Endodermal cell (in vitro differentiated cells): ENCODE results near the gene INSYN1. TPM values are rescaled to one million over a fixed set of nuclear protein-coding genes. Genes with fewer than 3 reads are reported as not detected.

Experiments
- DNase-seq: peaks from one replicate; pipeline ENCODE4 v3.0.0-alpha.2; 2017
- H3K27ac ChIP-seq: 2 replicates; pipeline ENCODE4 v1.5.1; 2013; ENCODE audit warnings: mild to moderate bottlenecking, low read depth, low read length, moderate library complexity
- H3K27me3 ChIP-seq: 2 replicates; pipeline ENCODE4 v1.6.1; 2013; ENCODE audit warnings: mild to moderate bottlenecking, low read length, moderate library complexity; ENCODE audit not compliant: insufficient read depth, control insufficient read depth, poor library complexity, severe bottlenecking
- H3K36me3 ChIP-seq: 2 replicates; pipeline ENCODE4 v1.7.0; 2013; ENCODE audit warnings: mild to moderate bottlenecking, low read length, moderate library complexity; ENCODE audit not compliant: control insufficient read depth, insufficient read depth
- H3K4me1 ChIP-seq: one replicate; pipeline ENCODE4 v1.7.0; 2013; ENCODE audit warnings: low read length; ENCODE audit not compliant: control insufficient read depth, insufficient read depth
- H3K4me3 ChIP-seq: 2 replicates; pipeline ENCODE4 v1.5.1; 2013; ENCODE audit warnings: mild to moderate bottlenecking, low read length, moderate library complexity
- H3K9ac ChIP-seq: 2 replicates; pipeline ENCODE4 v1.6.1; 2013; ENCODE audit warnings: mild to moderate bottlenecking, low read length, moderate library complexity; ENCODE audit not compliant: poor library complexity, severe bottlenecking; ENCODE audit errors: extremely low read depth
- H3K9me3 ChIP-seq: 2 replicates; pipeline ENCODE4 v1.6.1; 2013; ENCODE audit warnings: mild to moderate bottlenecking, low read length, moderate library complexity; ENCODE audit not compliant: control insufficient read depth
- H3K27ac Mint-ChIP-seq: 2 replicates; pipeline ENCODE4 v1.8.0; 2020; ENCODE audit warnings: mixed read lengths
- H3K27me3 Mint-ChIP-seq: 2 replicates; pipeline ENCODE4 v1.8.0; 2021; ENCODE audit warnings: mild to moderate bottlenecking, mixed read lengths; ENCODE audit not compliant: insufficient read depth
- H3K36me3 Mint-ChIP-seq: 2 replicates; pipeline ENCODE4 v1.8.0; 2020; ENCODE audit warnings: low read depth, mixed read lengths
- H3K4me1 Mint-ChIP-seq: 2 replicates; pipeline ENCODE4 v1.8.0; 2020; ENCODE audit warnings: mixed read lengths
- H3K4me3 Mint-ChIP-seq: 2 replicates; pipeline ENCODE4 v1.8.0; 2020; ENCODE audit warnings: mild to moderate bottlenecking, moderate library complexity, mixed read lengths
- H3K9me3 Mint-ChIP-seq: 2 replicates; pipeline ENCODE4 v1.8.0; 2020; ENCODE audit warnings: mild to moderate bottlenecking, mixed read lengths
- WGBS, 2 experiments: methylation state at CpG; one replicate each; pipeline versions ENCODE4 v1.1.5 to v1.1.7; 2013; ENCODE audit warnings: missing lambda C conversion rate in 2 of 2, mixed read lengths in 1 of 2; ENCODE audit not compliant: insufficient coverage in 1 of 2, insufficient read length in 1 of 2; 5-methylcytosine and 5-hydroxymethylcytosine counted together
- total RNA-seq, 2 donors: library from RNA; stranded (reverse); fragmentation: NEBNext Ultra II Directional in 1 of 2; extraction: Animal tissue kit (Norgen Biotek cat#: 25700) in 1 of 2; gene quantifications; 2 replicates in 1 of 2; 3 replicates in 1 of 2; pipeline ENCODE4 v1.2.1, GENCODE V29; 2021
- TF ChIP-seq, protein P1 (sequence below): fragments of 200-600 bp; sonication (generic); conservative IDR thresholded peaks from 2 replicates; pipeline ENCODE4 v1.5.0; 2021; ENCODE audit warnings: antibody characterized with exemption, mild to moderate bottlenecking

Gene INSYN1
- total RNA-seq, 2 donors from 2014 or later, result 0.33 to 0.55 TPM

DNA sequence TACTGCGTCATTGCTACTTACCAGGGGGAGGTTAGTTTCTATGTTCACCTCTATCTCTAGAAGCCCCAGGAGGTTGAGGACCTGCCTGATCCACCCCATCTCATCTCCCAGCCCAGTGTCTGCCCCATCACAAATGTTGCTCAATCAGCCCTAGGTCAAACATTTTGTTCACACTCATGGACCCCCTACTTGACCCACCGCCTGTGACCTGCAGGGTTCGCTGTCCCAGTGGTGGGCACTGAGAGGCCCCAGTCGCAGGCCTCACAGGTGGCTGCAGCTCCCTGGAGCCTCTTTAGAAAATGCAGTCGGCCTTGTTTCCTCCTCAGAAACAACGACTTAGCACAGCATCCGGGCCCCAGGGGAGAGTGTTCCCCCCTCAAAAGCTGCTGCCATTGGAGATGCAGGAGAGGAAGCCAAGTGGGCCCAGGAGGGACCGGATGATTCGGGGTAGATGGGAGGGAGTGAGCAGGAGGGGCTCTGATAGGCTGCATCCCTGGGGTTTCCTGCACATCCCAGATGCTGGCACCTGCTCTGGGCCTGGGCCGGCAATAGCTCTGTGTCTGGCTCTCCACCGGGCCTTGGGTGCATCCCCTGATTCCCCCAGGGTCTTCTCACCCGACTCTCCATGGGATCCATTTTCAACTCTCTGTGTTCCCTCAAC is 18.4 kb upstream of the INSYN1 start:
- TF ChIP-seq, protein P1, sequence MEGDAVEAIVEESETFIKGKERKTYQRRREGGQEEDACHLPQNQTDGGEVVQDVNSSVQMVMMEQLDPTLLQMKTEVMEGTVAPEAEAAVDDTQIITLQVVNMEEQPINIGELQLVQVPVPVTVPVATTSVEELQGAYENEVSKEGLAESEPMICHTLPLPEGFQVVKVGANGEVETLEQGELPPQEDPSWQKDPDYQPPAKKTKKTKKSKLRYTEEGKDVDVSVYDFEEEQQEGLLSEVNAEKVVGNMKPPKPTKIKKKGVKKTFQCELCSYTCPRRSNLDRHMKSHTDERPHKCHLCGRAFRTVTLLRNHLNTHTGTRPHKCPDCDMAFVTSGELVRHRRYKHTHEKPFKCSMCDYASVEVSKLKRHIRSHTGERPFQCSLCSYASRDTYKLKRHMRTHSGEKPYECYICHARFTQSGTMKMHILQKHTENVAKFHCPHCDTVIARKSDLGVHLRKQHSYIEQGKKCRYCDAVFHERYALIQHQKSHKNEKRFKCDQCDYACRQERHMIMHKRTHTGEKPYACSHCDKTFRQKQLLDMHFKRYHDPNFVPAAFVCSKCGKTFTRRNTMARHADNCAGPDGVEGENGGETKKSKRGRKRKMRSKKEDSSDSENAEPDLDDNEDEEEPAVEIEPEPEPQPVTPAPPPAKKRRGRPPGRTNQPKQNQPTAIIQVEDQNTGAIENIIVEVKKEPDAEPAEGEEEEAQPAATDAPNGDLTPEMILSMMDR, result peak; percentile 73
- Histone ChIP-seq H3K9ac (no peak overlapping the region), H3K4me3 (no peak overlapping the region), H3K9me3 (no peaks in the 10 kb centered on the region), H3K36me3 (no peaks in the 10 kb centered on the region), H3K27me3 (no peaks in the 10 kb centered on the region), H3K27ac (no peak overlapping the region), H3K4me1 (no peaks in the 10 kb centered on the region)
- H3K36me3 Mint-ChIP-seq, result no peaks in the 10 kb centered on the region
- peak; percentile 78 for DNase-seq
- 78 to 82% methylated on average over 6 to 12 of the region's 12 CpGs for WGBS, 2 experiments
- no peaks in the 10 kb centered on the region for H3K9me3 Mint-ChIP-seq
- H3K4me3 Mint-ChIP-seq, result no peak overlapping the region
- H3K27ac Mint-ChIP-seq, result no peak overlapping the region
- peaks cover 15% of the 10 kb centered on the region for H3K27me3 Mint-ChIP-seq
- no peaks in the 10 kb centered on the region for H3K4me1 Mint-ChIP-seq

DNA sequence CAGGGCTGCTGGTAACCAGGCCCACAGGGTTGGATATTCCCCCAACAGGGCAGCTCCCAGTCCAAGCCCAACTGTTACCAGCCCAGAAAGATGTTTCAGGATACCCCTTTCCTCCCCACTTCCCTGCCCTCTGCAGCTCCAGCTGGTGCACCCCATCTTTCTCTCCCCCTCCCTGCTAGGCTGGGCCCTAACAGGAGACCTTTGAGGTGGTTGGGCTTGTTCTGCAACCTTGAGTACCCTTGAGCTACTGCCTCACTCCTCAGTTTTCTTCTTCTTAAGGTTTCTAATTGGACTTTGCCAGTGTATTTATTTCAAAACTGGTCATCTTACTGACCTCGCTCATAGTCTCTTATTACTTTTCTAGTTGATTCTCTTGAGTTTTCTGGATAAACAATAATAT is 16.9 kb upstream of the INSYN1 start:
- H3K9me3 Mint-ChIP-seq, result no peaks in the 10 kb centered on the region
- Histone ChIP-seq H3K4me1 (no peaks in the 10 kb centered on the region), H3K36me3 (no peaks in the 10 kb centered on the region), H3K9ac (no peak overlapping the region), H3K9me3 (no peaks in the 10 kb centered on the region), H3K27me3 (no peaks in the 10 kb centered on the region), H3K27ac (no peak overlapping the region), H3K4me3 (no peak overlapping the region)
- 100% methylated on average over 1 of the region's 1 CpG; no CpG with 5 or more reads in 1 of the 2 experiments for WGBS, 2 experiments
- H3K27me3 Mint-ChIP-seq, result peaks cover 20% of the 10 kb centered on the region
- H3K4me3 Mint-ChIP-seq, result no peak overlapping the region
- TF ChIP-seq, protein P1, result no peak
- H3K27ac Mint-ChIP-seq, result no peak overlapping the region
- no peaks in the 10 kb centered on the region for H3K36me3 Mint-ChIP-seq
- H3K4me1 Mint-ChIP-seq, result no peaks in the 10 kb centered on the region
- DNase-seq, result no peak

DNA sequence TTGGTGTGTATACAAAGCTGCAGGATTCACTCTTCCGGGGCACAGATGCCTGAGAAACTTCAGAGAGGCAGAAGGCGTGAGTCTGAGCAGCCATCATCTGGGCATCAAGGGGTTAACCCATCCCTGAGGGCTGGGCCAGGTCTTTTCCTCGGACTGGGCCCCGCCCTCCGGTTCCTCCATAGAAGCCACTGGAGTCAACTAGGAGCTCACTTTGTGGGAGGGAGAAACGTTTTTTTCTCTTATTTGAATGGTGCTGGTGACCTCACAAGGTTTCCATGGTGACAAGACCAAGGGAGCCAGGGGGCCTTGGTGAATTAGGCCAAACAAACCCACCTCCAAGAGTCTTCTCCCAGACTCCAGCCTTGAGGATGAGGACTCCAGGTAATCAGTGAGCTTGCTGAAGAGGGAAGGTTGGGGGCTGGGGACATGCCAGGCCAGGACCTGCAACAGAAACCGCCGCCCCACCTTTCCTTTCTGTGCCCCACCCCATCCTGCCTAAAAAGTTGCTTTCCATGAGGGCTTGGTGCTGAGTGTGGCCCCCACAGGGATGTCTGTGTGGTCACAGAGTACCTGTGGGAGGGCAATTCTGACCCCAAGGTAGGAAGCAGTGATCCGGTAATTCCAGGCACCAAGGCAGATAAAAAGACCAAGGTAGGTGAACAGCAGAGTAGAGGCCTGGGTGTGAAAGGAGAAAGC is 14.8 kb upstream of the INSYN1 start:
- Mint-ChIP-seq H3K36me3 (no peaks in the 10 kb centered on the region), H3K9me3 (no peaks in the 10 kb centered on the region), H3K27me3 (peaks cover 18% of the 10 kb centered on the region), H3K4me3 (no peak overlapping the region), H3K27ac (no peak overlapping the region), H3K4me1 (no peaks in the 10 kb centered on the region)
- no peak overlapping the region for H3K9ac ChIP-seq
- no peaks in the 10 kb centered on the region for H3K36me3 ChIP-seq
- no peak overlapping the region for H3K27ac ChIP-seq
- no peaks in the 10 kb centered on the region for H3K4me1 ChIP-seq
- H3K27me3 ChIP-seq, result no peaks in the 10 kb centered on the region
- WGBS, 2 experiments, result 56 to 57% methylated on average over 3 to 9 of the region's 9 CpGs
- DNase-seq, result peak; percentile 80
- no peak overlapping the region for H3K4me3 ChIP-seq
- TF ChIP-seq, protein P1, result no peak
- H3K9me3 ChIP-seq, result no peaks in the 10 kb centered on the region
